HepG2 (cell line): ENCODE data around the gene EVA1A. TPM values are rescaled to one million over a fixed set of nuclear protein-coding genes. Genes with fewer than 3 reads are reported as not detected.

Experiments used
- ATF7-NPFF ChIP-seq: sonication (generic); formaldehyde crosslinking; IDR thresholded peaks from 2 replicates; pipeline ENCODE4 v1.8.1; 2023; ENCODE audit warnings: mild to moderate bottlenecking, low read depth, missing genetic modification reagents, moderate library complexity
- BCL3 ChIP-seq: sonication (generic); formaldehyde crosslinking; IDR thresholded peaks from 2 replicates; pipeline ENCODE4 v1.5.1; 2020; ENCODE audit warnings: mild to moderate bottlenecking, missing genetic modification reagents, moderate library complexity
- FOXP1 ChIP-seq, 2 experiments: fragments of 450-650 bp in 1 of 2; IDR thresholded peaks; 2 replicates each; pipeline ENCODE4 v1.6.1; 2017 to 2018; ENCODE audit warnings: antibody characterized with exemption in 1 of 2
- GATAD2A ChIP-seq: IDR thresholded peaks from 2 replicates; pipeline ENCODE4 v1.6.1; 2016
- PLSCR1 ChIP-seq: sonication (generic); formaldehyde crosslinking; IDR thresholded peaks from 2 replicates; pipeline ENCODE4 v1.5.0; 2020; ENCODE audit warnings: missing genetic modification reagents, mild to moderate bottlenecking, borderline replicate concordance
- RORA ChIP-seq: sonication (generic); formaldehyde crosslinking; IDR thresholded peaks from 2 replicates; pipeline ENCODE4 v1.5.0; 2020; ENCODE audit warnings: mild to moderate bottlenecking, missing genetic modification reagents, moderate library complexity
- SALL2 ChIP-seq: sonication (generic); formaldehyde crosslinking; IDR thresholded peaks from 2 replicates; pipeline ENCODE4 v1.8.1; 2023; ENCODE audit warnings: mild to moderate bottlenecking, missing genetic modification reagents, inconsistent platforms
- SRSF1 ChIP-seq: fragments of 200-400 bp; formaldehyde crosslinking; optimal IDR thresholded peaks from 2 replicates; pipeline ENCODE3; 2017; ENCODE audit warnings: mild to moderate bottlenecking, low read depth, low read length, moderate library complexity
- USF2 ChIP-seq, 2 experiments: sonication (generic) in 1 of 2; formaldehyde crosslinking in 1 of 2; IDR thresholded peaks; 2 replicates each; pipeline versions ENCODE4 v1.5.1 to v1.6.1; 2011 to 2020; ENCODE audit warnings: borderline replicate concordance in 1 of 2, low read depth in 1 of 2, low read length in 1 of 2, mild to moderate bottlenecking in 1 of 2, missing genetic modification reagents in 1 of 2, moderate library complexity in 1 of 2
- ZBTB3 ChIP-seq: sonication (generic); formaldehyde crosslinking; IDR thresholded peaks from 2 replicates; pipeline ENCODE4 v1.4.0; 2020; ENCODE audit warnings: low read depth, mild to moderate bottlenecking, moderate library complexity, missing genetic modification reagents, borderline replicate concordance
- ZBTB7A ChIP-seq: sonication (generic); formaldehyde crosslinking; IDR thresholded peaks from 2 replicates; pipeline ENCODE4 v1.8.0; 2022; ENCODE audit warnings: mild to moderate bottlenecking, missing genetic modification reagents
- ZNF263 ChIP-seq: sonication (generic); formaldehyde crosslinking; IDR thresholded peaks from 2 replicates; pipeline ENCODE4 v1.4.0; 2020; ENCODE audit warnings: missing genetic modification reagents
- ZNF691 ChIP-seq: sonication (generic); formaldehyde crosslinking; IDR thresholded peaks from 2 replicates; pipeline ENCODE4 v1.4.0; 2020; ENCODE audit warnings: missing genetic modification reagents, low read depth, mild to moderate bottlenecking, borderline replicate concordance
- ZNF792 ChIP-seq: IDR thresholded peaks from 2 replicates; pipeline ENCODE4 v1.6.1; 2016
- polyA plus RNA-seq, 8 experiments: library from polyadenylated mRNA; depleted of rRNA in 3 of 8; stranded (reverse) in 7 of 8; unstranded in 1 of 8; fragments of >200 nt; fragmentation: Illumina TruSeq in 4 of 8; extraction: Trizol in 4 of 8; gene quantifications; 2 replicates each; pipeline versions ENCODE4 v1.2.1 to v1.2.3, GENCODE V29; 2011 to 2016; ENCODE audit warnings: low read depth in 4 of 8, missing spikeins in 1 of 8, mixed read lengths in 1 of 8; ENCODE audit not compliant: insufficient read depth in 1 of 8
- total RNA-seq, 5 experiments: library from RNA; depleted of rRNA; stranded (reverse); fragments of >200 nt; fragmentation: Illumina TruSeq; extraction: Trizol; gene quantifications; 2 replicates each; pipeline ENCODE4 v1.2.3, GENCODE V29; 2016; ENCODE audit warnings: low read depth in 1 of 5
- TF ChIP-seq, protein P1 (sequence below), 2 experiments: IDR thresholded peaks; 2 replicates each; pipeline ENCODE4 v1.6.1; 2011 to 2012; ENCODE audit warnings: low read length in 2 of 2, borderline replicate concordance in 1 of 2, low read depth in 1 of 2, mild to moderate bottlenecking in 1 of 2, moderate library complexity in 1 of 2
- TF ChIP-seq, protein P2 (sequence below): sonication (generic); formaldehyde crosslinking; IDR thresholded peaks from 2 replicates; pipeline ENCODE4 v1.8.0; 2022; ENCODE audit warnings: mild to moderate bottlenecking, missing genetic modification reagents, moderate library complexity

EVA1A gene
- total and polyA plus RNA-seq, 2 of the 13 experiments (the other 11 are each of a cell fraction or from before 2014, with no cell fraction given) = 57.5 to 57.8 TPM

- no peak for TF ChIP-seq USF2 (IDR thresholded peaks at IDR 0.05; ENCODE audit: low read depth, low read length)
- no peak for TF ChIP-seq USF2 (CRISPR knock-in tag; IDR thresholded peaks at IDR 0.05; ENCODE audit: borderline replicate concordance)
- no peak; the same call in 1 of the 2 replicates for TF ChIP-seq PLSCR1
- TF ChIP-seq ZBTB7A (CRISPR knock-in tag) = peak; percentile 93
- TF ChIP-seq ZNF263 (CRISPR knock-in tag) = peak; percentile 50; the same call in 1 of the 2 replicates
- peak; percentile 12 for TF ChIP-seq ZNF691 (CRISPR knock-in tag)
- TF ChIP-seq BCL3 (CRISPR knock-in tag) = 0 out of 2 replicates have a peak, but pooled peaks have one; percentile 57
- TF ChIP-seq SRSF1 = no peak
- peak; percentile 95 for TF ChIP-seq ZNF792
- peak; percentile 100 for TF ChIP-seq GATAD2A (CRISPR knock-in tag)
- TF ChIP-seq, protein P1, sequence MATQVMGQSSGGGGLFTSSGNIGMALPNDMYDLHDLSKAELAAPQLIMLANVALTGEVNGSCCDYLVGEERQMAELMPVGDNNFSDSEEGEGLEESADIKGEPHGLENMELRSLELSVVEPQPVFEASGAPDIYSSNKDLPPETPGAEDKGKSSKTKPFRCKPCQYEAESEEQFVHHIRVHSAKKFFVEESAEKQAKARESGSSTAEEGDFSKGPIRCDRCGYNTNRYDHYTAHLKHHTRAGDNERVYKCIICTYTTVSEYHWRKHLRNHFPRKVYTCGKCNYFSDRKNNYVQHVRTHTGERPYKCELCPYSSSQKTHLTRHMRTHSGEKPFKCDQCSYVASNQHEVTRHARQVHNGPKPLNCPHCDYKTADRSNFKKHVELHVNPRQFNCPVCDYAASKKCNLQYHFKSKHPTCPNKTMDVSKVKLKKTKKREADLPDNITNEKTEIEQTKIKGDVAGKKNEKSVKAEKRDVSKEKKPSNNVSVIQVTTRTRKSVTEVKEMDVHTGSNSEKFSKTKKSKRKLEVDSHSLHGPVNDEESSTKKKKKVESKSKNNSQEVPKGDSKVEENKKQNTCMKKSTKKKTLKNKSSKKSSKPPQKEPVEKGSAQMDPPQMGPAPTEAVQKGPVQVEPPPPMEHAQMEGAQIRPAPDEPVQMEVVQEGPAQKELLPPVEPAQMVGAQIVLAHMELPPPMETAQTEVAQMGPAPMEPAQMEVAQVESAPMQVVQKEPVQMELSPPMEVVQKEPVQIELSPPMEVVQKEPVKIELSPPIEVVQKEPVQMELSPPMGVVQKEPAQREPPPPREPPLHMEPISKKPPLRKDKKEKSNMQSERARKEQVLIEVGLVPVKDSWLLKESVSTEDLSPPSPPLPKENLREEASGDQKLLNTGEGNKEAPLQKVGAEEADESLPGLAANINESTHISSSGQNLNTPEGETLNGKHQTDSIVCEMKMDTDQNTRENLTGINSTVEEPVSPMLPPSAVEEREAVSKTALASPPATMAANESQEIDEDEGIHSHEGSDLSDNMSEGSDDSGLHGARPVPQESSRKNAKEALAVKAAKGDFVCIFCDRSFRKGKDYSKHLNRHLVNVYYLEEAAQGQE (IDR thresholded peaks at IDR 0.05; ENCODE audit: borderline replicate concordance in 1 of 2, low read depth in 1 of 2, low read length in 2 of 2) = peak in 1 of 2 experiments; percentile 82; a peak in 2 of 4 replicates
- peak; percentile 53; the same call in 1 of the 2 replicates for TF ChIP-seq ATF7-NPFF (CRISPR knock-in tag)
- TF ChIP-seq ZBTB3 (CRISPR knock-in tag) = peak; percentile 90
- TF ChIP-seq FOXP1 (IDR thresholded peaks at IDR 0.05) = peak; percentile 73
- peak; percentile 98 for TF ChIP-seq FOXP1 (CRISPR knock-in tag; IDR thresholded peaks at IDR 0.05)
- TF ChIP-seq, protein P2, sequence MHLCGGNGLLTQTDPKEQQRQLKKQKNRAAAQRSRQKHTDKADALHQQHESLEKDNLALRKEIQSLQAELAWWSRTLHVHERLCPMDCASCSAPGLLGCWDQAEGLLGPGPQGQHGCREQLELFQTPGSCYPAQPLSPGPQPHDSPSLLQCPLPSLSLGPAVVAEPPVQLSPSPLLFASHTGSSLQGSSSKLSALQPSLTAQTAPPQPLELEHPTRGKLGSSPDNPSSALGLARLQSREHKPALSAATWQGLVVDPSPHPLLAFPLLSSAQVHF (CRISPR knock-in tag) = no peak
- TF ChIP-seq SALL2 (CRISPR knock-in tag) = peak; percentile 90
- no peak for TF ChIP-seq RORA (CRISPR knock-in tag)
Observed at GRCh38 chr2:75516378-75517360, 44.1 kb downstream of the EVA1A start (continued).
